C4-2B (cell line): ENCODE data around the gene ZSCAN5A.
A peak's percentile ranks its signal among the peaks of the same experiment; 100 is the strongest.
"Not testable (repeated sequence)": the region's sequence is repeated elsewhere in the genome, so short reads cannot be mapped to it uniquely, and the experiment has no call there.

Experiments used
- H3K27ac ChIP-seq: fragments of 450-650 bp; 2 replicates; pipeline ENCODE4 v1.5.1; 2017
- CTCF ChIP-seq: fragments of 450-650 bp; conservative IDR thresholded peaks from 2 replicates; pipeline ENCODE4 v1.5.1; 2017; ENCODE audit warnings: mild to moderate bottlenecking
- ZFX ChIP-seq: fragments of 450-650 bp; IDR thresholded peaks from 2 replicates; pipeline ENCODE4 v1.6.1; 2017

The ZSCAN5A gene

GRCh38 chr19:56252699-56253422, 61.8 kb downstream of the ZSCAN5A start:
- H3K27ac ChIP-seq: no peak overlapping the region
- TF ChIP-seq ZFX (no peak), CTCF (peak; percentile 94)

DNA sequence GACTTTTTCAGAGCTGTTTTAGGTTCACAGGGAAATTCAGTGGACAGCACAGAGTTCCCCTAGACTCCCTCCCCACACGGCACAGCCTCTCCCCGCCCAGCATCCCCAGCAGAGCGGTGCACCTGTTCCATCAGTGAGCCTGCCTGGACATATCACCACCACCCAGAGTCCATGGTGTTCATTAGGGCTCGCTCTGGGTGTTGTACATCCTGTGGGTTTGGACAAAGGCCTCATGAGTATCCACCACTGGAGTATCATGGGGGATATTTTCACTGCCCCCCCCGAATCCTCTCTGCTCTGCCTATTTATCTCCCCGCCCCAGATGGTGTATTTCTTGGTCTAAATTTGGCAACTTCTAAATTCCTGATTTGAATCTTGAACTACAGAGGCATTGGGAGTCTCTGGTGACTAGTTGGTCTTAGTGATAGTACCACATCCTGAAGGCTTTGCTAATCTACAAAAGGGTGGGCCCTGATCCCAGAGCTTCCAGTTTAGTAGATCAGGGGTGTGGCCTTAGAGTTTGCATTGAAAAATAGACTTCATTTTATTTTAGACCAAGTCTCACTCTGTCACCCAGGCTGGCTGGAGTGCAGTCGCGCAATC, 65.8 kb downstream of the ZSCAN5A start:
- not testable (repeated sequence) for H3K27ac ChIP-seq

DNA sequence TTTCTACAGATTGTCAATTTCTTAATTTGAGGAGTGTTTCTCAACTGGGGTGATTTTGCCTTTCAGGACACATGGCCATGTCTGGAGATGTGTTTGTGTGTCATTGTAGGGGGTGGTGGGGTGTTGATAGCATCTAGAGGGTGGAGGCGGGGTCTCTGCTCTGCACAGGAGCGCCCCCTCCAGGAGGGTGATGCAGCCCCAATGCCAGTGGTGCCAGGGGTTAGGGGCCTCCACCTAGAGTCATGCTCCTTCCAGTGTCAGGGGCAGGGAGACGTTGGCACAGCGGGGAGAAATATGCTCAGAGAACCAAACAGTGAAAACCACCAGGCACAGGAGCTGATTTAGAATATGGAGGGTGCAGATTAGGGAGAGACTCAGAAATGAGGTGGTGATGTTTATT, 68.9 kb downstream of the ZSCAN5A start:
- not testable (repeated sequence) for H3K27ac ChIP-seq
- 0 out of 2 replicates have a peak, but pooled peaks have one; percentile 7 for TF ChIP-seq CTCF

GRCh38 chr19:56245121-56245740, 69.4 kb downstream of the ZSCAN5A start:
- no peak for TF ChIP-seq ZFX
- H3K27ac ChIP-seq: no peak overlapping the region

DNA sequence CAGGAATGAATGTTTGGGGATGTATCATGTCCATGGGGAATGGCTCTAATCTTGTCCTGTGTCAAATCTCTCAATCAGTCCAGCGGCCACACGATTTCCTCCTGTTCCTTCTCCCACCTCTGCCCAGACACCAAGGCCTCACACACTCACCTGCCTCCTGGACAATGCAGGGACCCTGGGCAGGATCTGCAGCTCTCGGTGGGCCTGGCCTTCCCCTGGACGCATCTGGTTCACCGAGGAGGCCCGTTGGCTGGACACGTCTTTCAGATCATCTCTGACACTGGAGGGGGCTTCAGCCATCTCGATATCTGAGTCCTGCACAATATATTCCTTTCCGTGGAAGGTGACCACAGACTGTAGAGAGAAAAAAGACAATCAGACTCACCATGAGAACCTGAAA, 91.2 kb downstream of the ZSCAN5A start:
- TF ChIP-seq CTCF (no peak), ZFX (no peak)
- H3K27ac ChIP-seq: no peak overlapping the region

DNA sequence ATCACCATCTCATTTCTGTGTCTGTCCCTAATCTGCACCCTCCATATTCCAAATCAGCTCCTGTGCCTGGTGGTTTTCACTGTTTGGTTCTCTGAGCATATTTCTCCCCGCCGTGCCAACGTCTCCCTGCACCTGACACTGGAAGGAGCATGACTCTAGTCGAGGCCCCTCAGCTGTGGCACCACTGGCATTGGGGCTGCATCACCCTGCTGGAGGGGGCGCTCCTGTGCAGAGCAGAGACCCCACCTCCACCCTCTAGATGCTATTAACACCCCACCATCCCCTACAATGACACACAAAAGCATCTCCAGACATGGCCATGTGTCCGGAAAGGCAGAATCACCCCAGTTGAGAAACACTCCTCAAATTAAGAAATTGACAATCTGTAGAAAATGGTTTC, 91.7 kb downstream of the ZSCAN5A start:
- H3K27ac ChIP-seq: no peak overlapping the region
- TF ChIP-seq ZFX (no peak), CTCF (no peak)

DNA sequence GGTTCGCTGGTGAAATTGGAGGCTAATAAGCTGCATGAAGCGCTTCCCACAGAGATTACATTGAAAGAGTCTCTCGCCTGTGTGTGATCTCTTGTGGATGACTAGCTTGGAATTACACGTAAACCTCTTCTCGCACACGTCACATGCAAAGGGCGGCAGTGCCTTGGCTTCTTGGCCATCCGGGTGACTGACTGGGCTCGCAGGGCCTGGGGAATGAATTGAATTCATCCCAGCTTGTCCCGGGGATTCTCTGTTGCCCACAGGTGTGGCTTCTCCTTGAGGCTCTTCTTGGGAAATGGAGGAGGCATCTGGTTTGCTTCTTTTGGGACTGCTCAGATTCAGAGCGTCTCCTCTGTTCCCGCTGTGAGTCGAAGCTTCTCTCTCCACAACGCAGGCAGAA, 92.8 kb downstream of the ZSCAN5A start:
- H3K27ac ChIP-seq: no peak overlapping the region
- TF ChIP-seq ZFX (no peak), CTCF (peak; percentile 29; the same call in 1 of the 2 replicates)

DNA sequence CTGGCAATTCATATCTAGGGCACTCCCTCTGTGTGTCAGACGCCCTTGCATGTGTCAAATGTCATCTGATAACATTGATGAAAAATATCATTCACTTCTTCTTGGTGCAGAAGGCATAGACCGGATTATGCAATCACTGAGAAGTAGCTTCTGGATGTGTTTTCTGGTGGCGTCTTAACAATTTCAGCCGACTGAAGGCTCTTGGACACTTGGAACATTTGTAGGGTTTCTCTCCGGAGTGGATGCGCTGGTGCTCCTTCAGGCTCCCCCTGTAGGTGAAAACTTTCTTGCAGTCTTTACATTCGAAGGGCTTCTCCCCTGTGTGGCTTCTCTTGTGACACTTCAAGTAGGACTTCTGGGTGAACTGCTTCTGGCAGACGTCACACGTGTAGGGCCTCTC, 93.2 kb downstream of the ZSCAN5A start:
- H3K27ac ChIP-seq: not testable (repeated sequence)
- TF ChIP-seq CTCF: peak; percentile 55
